H54 (cell line): ENCODE results near the gene USP33.
"Not testable (repeated sequence)": the region's sequence is repeated elsewhere in the genome, so short reads cannot be mapped to it uniquely, and the experiment has no call there.

ENCODE experiments used
- DNase-seq: peaks from one replicate; pipeline ENCODE4 v3.0.0; 2011; ENCODE audit warnings: low spot score, mixed read lengths; ENCODE audit not compliant: insufficient read length
- FAIRE-seq: peaks from 3 replicates; lab custom pipeline; 2011; peaks lifted over from hg19 to GRCh38; lab: Jason Lieb, UNC
- POLR2A ChIP-seq: IDR thresholded peaks from 2 replicates; pipeline ENCODE4 v1.6.1; 2011; ENCODE audit warnings: low read depth, mild to moderate bottlenecking, low read length

Gene USP33

DNA sequence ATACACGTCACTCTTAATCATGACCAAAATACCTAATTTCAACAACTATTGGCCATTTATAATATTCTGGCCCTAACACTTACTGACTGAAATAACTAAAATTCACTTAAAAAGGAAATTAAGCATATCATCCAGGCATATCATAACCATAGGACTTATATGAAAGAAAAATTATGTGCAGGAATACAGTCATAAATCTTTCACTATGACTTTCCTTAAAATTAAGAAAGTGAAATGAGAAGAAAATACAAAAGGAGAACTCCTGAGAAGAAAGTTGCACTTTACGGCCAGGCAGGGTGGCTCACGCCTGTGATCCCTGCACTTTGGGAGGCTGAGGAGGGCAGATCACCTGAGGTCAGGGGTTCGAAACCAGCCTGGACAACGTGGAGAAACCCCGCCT lies 86.6 kb downstream of the USP33 start:
- FAIRE-seq: no peak
- no peak for TF ChIP-seq POLR2A
- no peak for DNase-seq

DNA sequence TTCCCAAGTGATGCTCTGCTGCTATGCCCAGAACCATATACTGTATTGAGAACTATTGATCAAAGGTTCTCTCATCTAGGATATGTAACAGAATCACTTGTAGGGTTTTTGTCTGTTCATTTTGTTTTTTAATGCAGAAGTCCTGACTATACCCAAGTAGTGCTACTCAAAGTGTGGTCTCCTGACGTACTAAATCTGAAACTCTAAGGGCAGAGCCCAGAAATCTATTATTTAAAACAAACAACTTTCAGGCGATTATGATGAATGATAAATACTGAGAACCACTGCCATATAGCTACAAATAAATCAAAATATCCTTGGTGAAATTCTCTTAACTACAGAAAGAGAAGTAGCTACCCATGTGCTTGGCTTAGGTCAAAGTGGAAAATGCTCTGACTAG lies 87.3 kb downstream of the USP33 start:
- DNase-seq (no peak), FAIRE-seq (peak; percentile 6)
- no peak for TF ChIP-seq POLR2A

DNA sequence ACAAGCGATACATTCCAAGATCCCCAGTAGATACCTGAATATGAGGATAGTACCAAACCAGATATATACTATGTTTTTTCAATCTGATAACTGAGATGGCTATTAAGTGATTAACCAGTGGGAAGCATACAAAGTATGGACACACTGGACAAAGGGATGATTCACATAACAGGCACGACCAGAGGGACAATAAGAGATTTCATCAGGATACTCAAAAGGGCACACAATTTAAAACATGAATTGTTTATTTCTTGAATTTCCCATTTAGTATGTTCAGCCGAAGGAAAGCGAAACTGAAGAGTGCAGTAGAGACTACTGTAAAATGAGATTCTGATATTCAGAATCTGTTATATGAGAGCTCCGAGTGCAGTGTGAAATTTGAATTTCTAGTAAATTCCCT lies 87.8 kb downstream of the USP33 start:
- TF ChIP-seq POLR2A: no peak
- DNase-seq: no peak
- peak; percentile 90 for FAIRE-seq

DNA sequence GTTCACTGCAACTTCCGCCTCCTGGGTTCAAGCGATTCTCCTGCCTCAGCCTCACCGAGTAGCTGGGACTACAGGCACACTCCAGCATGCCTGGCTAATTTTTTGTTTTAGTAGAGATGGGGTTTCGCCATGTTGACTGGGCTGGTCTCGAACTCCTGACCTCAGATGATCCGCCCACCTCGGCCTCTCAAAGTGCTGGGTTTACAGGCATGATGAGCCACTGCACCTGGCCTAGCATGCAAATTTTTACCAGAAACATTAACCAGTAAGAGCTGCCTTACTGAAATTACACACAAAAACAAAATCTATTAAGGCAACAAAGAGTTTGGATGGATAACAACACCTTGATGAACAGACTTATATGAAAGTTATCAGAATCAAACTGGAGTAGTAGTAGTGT lies 89.3 kb downstream of the USP33 start:
- FAIRE-seq (no peak), DNase-seq (no peak)

DNA sequence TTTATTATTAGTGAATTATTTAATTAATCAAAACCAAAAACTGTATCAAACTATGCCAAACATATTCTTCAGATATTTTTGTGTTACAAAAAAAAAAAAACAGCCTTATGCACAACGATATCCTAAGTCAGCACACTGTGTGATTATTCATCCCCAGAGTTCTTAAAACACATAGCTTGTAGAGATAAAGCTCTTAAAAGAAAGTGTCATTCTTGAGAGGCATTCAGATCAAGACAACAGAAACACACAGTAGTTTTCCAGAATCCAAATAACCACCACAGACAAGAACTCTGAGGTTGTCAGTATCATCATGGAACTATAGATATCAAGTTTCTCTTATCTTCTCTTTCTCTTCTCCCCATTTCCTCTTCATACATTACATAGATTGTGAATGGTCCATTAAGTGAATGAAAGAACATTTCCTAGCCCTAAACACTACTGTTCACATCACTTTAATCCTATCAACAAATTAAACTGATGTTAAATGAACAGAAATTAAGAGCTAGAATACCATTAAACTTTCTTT lies 90.7 kb downstream of the USP33 start:
- TF ChIP-seq POLR2A: no peak
- peak; percentile 52 for FAIRE-seq
- DNase-seq: no peak

More for the DNA sequence above, 89.3 kb downstream of the USP33 start:
- no peak for TF ChIP-seq POLR2A

DNA sequence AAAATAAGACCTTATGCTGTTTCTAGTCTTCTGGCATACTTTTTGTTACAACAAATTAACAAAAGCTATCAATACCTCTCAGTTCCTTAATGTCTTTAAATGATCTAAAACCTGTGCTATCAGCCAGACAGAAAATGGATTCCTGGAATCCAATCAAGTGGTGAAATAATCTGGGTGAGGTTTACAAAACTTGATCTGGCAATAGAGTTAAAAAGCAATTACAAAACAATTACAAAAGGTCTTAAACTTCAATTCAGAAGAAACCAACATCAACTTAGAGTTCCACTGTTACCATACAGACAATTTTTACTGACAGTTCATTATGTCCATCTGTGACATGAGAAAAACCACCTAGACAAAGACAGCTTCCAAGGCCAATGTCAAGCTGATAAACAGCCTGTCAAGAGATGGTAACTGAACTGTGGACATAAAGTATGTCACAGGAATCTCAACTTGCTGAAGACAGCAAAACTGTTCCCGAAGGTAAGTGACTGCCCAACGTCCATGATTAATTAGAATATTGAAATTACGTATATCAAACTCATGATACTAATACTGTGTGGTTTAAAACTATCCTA lies 94.6 kb downstream of the USP33 start:
- no peak for TF ChIP-seq POLR2A
- DNase-seq: no peak
- peak; percentile 89 for FAIRE-seq

DNA sequence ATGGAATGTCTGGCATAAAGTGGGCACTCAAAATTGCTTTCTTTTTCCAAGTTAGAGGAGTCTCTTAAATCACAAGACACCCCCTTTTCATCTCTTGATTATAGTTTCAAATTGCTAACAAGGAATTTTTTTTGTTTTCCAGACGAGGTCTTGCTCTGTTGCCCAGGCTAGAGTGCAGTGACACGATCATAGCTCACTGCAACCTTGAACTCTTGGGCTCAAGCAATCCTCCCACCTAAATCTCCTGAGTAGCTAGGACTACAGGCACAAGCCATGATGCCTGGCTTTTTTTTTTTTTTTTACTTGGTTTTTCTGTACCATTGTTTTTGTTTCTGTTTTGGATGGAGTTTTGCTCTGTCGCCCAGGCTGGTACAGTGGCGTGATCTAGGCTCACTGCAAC lies 98.0 kb downstream of the USP33 start:
- TF ChIP-seq POLR2A: no peak
- no peak for DNase-seq
- FAIRE-seq: no peak

DNA sequence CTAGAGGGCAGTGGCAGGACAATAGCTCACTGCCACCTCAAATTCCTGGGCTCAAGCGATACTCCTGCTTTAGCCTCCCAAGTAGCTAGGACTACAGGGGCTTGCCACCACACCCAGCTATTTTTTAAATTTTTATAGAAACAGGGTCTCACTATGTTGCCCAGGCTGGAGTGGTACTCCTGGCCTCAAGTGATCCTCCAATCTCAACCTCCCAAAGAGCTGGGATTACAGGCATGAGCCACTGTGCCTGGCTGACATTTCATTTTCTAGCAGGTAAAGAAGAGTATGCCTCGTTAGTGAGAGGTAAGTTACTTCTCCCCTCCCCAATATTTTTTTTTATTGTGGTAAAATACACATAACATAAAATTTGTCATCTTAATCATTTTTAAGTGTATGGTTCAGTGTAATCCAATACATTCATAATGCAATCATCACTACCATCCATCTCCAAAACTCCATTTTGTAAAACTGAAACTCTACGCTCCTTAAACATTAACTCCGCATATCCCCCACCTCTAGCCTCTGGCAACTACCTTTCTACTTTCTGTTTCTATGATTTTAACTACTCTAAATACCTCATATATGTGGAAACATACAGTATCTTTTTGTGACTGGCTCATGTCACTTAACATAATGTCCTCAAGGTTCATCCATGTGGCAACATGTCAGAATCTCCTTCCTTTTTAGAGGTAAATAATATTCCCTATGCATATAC lies 99.6 kb downstream of the USP33 start:
- DNase-seq (no peak), FAIRE-seq (no peak)

DNA sequence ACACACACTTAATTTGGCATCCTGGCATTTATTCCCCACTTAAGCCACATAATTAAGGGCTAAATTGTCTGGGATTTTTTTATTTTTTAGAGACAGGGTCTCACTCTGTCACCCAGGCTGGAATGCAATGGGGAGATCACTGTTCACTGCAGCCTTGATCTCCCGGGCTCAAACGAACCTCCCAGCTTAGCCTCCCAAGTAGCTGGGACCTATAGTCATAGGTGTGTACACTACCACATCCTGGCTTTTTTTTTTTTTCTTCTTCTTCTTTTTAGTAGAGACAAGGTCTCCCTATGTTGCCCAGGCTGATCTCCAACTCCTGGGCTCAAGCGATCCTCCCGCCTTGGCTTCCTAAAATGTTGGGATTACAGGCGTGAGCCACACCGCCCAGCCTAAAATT lies 101.4 kb downstream of the USP33 start:
- FAIRE-seq: no peak
- no peak for TF ChIP-seq POLR2A

More for the DNA sequence above, 99.6 kb downstream of the USP33 start:
- no peak for TF ChIP-seq POLR2A

DNA sequence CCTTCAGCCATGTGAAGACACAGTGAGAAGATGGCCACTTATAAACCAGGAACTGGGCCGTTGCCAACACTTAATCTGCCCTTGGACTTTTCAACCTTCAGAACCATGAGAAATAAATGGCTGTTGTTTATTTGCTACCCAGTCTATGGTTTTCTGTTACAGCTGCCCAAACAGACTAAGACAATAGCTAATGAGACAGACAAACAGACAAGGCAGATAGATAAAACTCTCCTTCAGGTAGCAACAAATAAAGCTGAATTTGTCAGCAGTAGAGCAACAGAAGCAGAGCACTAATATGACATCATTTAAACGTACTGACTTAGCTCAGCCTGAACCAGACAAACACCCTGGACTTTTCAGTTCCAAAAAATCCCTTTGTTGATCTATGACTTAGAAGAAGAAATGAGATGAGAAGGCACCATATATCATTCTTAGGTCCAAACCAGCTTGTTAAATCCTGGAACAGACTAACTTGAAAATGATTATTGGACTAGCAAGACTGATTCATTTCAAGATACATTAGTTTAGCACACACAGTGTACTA lies 104.1 kb downstream of the USP33 start:
- TF ChIP-seq POLR2A: no peak
- no peak for DNase-seq
- peak; percentile 84 for FAIRE-seq

More for the DNA sequence above, 101.4 kb downstream of the USP33 start:
- no peak for DNase-seq

DNA sequence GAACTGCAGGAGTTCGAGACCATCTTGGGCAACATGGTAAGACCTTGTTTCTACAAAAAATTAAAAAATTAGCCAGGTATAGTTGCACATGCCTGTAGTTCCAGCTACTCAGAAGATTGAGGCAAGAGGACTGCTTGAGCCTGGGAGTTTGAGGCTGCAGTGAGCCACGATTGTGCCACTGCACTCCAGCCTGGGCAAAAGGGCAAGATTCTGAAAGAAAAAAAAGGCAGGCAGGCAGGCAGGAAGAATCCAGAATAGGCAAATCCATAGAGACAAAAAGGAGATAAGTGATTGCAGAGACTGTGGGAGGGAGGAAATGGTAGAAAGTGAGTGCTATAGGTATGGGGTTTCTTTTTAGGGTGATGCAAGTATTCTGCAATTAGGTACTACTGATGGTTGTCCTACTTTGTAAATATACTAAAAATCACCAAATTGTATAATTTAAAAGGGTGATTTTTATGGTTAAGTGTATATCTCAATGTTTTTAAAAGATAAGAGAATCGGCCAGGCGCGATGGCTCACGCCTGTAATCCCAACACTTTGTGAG lies 106.6 kb downstream of the USP33 start:
- DNase-seq (no peak), FAIRE-seq (no peak)
- no peak for TF ChIP-seq POLR2A

DNA sequence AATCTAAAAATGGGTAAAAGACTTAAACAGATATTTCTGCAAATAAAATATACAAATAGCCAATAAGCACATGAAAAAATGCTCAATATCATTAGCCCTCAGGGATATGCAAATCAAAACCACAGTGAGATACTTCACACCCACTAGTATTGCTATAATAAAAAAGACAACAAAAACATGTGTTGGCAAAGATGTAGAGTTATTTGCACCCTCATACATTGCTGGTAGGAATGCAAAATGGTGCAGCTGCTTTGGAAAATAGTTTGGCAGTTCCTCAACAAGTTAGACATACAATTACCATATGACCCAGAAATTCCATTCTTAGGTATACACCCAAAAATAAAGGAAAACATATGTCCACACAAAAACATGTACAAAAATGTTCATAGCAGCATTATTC lies 107.4 kb downstream of the USP33 start:
- FAIRE-seq: no peak
- DNase-seq: no peak
- TF ChIP-seq POLR2A: no peak

DNA sequence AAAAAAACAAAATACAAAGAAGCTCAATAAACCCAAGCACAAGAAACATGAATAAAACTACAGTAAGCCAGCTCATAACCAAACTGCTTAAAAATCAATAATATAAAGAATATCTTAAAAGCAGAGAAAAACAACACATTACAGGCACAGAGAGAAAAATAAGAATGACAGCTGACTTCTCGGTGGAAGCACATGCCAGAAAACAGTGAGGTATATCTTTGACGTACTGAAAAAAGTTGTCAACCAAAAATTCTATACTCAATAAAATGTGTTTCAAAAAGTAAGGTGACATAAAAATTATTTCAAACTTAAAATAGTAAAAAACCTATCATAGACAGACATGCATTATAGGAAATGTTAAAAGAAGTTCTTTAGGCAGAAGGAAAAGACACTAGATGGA lies 110.5 kb downstream of the USP33 start:
- FAIRE-seq: no peak

DNA sequence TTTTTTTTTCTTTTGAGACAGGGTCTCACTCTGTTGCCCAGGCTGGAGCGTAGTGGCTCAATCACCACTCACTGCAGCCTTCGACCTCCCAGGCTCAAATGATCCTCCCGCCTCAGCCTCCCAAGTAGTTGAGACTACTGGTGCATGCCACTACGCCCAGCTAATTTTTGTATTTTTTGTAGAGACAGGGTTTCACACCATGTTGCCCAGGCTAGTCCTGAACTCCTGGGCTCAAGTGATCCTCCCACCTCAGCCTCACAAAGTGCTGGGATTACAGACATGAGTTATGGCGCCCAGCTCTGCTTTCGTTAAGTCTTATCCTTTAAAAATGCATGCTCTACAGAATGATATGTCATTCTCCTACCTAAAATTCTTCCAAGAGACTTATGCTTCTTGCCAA lies 113.4 kb downstream of the USP33 start:
- FAIRE-seq, DNase-seq: not testable (repeated sequence)

More for the DNA sequence above, 110.5 kb downstream of the USP33 start:
- no peak for TF ChIP-seq POLR2A
- DNase-seq: no peak
